Kasumi-1 (cell line): Measurements from ENCODE around the gene NLRX1.
"Not testable (repeated sequence)": the region's sequence is repeated elsewhere in the genome, so short reads cannot be mapped to it uniquely, and the experiment has no call there.

Experiments
- DNase-seq, 2 experiments: peaks; one replicate each; lab custom pipeline; 2025; lab: John Stamatoyannopoulos, UW

NLRX1 gene

DNA sequence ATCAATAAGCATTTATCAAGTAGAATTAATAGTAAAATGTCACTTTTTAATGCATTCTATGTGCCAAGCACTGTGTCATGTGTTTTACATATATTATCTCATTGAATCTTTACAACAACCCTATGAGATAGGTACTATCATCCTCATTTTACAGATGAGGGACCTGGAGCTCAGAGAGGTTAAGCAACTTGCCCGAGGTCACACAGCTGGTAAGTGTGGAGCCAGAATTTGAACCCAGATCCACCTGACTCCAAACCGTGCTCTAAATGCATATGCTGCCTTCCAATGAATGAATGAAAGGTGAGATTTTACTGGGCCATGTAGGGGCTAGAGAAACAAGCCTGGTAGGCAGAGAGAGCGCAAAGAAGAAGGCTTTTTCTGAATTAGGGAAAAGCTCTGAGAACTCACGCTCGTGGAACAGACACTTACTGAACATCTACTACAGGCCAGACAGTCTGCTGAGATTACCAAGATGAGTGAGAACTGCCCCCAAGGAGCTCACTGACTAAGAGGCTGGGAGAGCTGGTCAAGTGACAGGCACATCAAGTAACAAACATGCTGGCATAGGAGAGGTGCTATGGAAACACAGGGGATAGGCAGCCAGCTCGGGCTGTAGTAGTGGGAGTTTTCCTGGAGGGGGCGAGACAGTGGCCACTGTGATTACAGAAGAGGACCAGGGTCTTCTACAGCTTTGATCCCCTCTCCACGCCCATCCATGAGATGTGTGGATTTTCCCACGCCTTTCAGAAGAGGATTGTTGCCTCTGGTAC is 15.3 kb upstream of the NLRX1 start:
- DNase-seq = peak in 1 of 2 experiments; percentile 12

DNA sequence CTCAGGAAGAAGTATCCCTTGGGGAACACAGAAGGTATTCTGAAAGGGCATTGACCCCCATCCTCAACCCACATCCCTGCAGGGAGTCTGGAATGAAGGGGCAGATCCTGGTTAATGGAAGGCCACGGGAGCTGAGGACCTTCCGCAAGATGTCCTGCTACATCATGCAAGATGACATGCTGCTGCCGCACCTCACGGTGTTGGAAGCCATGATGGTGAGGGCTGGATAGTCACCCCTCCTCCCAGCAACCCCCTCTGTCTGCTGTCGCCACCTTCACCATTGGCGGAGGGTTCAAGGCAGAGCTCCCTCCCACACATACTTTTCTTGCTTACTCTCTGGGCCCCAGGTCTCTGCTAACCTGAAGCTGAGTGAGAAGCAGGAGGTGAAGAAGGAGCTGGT is 14.3 kb upstream of the NLRX1 start:
- DNase-seq = no peak

DNA sequence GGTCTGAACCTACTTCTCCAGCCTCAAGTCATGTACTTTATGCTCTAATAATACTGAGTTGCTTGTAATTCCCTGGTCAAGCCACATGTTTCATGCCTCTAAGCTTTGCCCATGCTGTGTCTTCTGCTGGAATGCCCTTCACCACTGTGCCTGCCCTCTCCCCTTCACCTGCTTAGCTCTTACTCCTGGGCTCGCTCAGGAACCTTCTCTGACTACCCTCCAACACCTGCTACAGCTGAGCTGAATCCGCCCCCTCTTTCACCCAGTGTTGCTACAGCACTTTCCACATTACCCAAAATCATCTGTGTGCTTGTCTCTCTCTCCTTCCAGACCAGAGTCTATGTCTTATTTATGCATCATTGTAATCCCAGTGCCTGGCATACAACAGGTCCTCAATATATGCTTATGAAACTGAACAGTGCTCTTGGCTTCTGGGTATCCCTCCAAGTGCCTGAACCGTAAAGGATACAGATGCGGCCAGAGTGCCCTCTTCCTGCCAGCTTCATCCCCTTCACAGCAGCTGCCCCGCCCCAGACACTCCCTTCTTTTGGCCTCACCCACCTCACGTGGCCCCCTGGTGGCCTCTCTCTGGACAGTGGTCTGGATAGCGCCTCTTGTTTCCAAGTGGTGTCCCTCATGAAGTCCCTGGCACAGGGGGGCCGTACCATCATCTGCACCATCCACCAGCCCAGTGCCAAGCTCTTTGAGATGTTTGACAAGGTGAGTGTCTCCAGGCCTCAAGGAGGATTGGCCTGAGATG is 12.6 kb upstream of the NLRX1 start:
- DNase-seq = no peak

DNA sequence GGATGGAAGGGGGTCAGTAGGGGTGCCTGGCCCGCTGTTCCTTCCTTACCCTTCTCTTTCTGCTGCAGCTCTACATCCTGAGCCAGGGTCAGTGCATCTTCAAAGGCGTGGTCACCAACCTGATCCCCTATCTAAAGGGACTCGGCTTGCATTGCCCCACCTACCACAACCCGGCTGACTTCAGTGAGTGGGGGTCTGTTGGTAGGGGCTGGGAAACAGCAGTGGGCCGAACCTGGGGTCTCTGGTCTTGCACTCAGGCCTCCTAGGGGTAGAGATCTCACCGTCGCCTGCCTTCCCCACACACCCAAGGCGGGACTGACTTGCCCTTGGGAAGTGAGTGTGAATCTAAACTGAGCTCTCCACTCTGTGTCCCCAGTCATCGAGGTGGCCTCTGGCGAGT is 12.0 kb upstream of the NLRX1 start:
- no peak for DNase-seq

DNA sequence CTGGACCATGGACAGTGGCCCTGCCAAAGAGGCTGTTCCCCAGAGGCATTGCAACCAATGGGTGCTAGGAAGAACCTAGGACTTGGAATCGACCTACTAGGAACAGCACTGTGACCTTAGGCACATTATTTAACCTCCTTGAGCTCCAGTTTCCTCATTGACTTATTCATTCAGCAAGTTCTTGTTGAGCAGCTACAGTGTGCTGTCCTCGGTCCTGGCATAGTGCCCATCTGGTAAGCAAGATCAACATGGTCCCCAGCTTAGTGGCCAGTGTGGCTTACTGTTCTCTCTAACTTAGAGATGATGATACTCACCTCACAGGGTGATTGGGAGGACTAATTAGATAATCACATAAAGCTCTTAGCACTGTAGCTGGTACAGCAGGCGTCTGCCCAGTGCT is 11.5 kb upstream of the NLRX1 start:
- DNase-seq = no peak

DNA sequence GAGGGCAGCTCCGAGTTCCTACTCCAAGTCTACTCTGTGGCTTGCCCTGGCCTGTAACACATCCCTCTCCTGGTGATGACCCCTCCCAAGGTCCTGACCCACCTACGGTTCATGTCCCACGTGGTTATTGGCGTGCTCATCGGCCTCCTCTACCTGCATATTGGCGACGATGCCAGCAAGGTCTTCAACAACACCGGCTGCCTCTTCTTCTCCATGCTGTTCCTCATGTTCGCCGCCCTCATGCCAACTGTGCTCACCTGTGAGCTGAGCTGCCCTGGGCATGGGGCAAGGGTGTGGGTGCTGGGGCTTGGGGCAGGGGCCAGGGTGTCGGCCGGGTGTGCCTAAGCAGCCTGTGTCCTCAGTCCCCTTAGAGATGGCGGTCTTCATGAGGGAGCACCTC is 10.1 kb upstream of the NLRX1 start:
- DNase-seq = no peak

DNA sequence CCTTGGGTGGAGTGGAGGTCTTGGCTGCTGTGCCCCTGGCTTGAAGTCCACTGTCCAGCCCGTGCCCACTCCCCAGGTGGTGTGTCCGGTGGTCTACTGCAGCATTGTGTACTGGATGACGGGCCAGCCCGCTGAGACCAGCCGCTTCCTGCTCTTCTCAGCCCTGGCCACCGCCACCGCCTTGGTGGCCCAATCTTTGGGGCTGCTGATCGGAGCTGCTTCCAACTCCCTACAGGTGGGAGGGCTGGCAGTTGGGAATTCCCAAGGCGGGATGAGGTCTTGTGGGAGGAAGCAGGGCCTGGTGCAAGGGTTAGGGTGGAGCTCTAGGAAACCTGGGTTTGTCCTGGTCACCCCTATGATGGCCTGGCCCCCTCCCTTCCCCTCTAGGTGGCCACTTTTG is 8.4 kb upstream of the NLRX1 start:
- DNase-seq = no peak

DNA sequence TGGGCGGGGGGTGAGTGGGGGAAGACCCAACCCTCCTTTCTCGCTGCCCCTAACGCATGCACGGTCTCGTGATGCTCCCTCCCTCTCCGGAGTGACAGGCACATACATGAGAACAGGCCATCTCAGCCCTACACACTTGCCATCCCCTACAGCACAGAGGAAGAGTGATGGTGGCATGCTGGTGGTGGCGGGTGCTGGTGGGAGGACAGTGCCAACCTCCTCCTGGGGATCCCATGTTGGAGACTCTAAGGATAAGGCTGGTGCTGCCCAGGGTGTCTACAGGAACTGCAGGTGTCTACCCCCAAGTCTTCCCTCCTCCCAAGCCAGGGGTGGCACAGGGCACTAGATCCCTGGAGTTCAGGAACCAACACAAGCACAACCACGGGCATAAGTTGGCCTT is 6.7 kb upstream of the NLRX1 start:
- DNase-seq = no peak

DNA sequence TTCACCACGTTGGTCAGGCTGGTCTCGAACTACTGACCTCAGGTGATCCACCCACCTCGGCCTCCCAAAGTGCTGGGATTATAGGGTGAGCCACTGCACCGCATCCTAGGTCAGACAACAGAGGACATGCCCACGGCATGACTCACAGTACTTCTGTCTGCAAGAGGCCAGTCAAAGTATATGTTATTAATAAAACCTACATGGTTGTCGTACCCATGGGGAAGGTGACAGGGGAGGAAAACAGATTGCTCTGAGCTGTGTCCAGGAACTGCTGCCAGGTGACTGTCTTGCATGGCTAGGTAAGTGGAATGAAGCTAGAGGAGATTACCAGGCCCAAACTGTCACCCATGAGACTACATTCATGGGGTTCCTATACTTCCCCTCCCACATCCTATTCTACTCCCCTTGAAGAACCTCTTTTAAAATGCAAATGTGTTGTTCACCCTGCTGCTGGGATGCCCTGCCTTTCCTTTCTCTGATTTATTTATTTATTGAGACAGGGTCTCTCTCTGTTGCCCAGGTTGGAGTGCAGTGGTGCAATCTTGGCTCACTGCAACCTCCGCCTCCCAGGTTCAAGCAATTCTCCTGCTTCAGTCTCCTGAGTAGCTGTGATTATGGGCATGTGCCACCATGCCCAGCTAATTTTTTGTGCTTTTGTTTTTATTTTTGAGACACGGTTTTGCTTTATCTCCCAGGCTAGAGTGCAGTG is 2.0 kb upstream of the NLRX1 start:
- no peak for DNase-seq

DNA sequence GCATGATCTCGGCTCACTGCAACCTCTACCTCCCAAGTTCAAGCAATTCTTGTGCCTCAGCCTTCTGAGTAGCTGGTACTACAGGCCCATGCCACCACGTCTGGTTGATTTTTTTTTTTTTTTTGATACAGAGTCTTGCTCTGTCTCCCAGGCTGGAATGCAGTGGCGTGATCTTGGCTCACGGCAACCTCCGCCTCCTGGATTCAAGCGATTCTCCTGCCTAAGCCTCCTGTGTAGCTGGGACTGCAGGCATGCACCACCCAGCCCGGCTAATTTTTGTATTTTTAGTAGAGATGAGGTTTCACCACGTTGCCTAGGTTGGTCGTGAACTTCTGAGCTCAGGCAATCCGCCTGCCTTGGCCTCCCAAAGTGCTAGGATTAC is 1.5 kb upstream of the NLRX1 start:
- not testable (repeated sequence) for DNase-seq

DNA sequence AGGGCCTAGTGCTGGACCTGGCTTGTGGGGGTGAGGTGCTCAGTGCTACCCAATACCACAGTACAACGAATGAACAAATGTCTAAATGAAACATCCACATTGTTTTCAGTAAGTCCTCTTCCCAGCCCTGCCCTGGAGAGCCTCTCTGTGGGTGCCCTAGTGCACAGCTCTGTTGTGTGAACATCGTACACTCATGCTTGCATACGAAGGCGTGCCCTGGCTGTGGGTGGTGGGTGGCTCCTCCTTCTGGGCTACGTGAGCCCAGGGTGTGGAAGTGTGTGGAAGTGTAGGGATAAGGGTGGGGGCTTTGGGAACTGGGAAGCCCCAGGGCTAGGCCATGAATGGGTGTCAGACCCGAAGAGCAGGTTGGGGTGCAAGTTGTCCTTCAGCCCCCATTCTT is 592 bp upstream of the NLRX1 start:
- DNase-seq = no peak

DNA sequence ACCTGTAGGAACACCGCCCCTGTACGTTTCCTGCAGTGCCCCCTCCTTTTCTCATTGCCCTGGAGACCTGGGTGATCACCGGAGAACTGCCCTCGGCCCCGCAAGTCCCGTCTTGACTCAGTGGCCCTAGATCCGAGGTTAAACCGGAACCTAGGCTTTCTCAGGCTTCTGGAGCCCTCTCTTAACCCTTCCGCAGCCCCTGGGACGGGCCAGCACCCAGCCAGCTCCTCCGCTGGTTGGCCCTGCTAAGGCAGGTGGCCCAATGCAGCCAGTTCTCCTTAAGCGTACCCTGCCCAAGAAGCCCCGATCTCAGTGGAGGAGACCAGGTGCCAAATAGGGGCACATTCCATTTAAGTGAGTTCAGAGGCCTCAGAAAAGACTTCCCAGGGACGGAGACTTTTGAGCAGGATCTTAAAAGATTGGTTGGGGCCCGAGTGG is 776 bp downstream of the NLRX1 start:
- peak; percentile 29 to 38 for DNase-seq

DNA sequence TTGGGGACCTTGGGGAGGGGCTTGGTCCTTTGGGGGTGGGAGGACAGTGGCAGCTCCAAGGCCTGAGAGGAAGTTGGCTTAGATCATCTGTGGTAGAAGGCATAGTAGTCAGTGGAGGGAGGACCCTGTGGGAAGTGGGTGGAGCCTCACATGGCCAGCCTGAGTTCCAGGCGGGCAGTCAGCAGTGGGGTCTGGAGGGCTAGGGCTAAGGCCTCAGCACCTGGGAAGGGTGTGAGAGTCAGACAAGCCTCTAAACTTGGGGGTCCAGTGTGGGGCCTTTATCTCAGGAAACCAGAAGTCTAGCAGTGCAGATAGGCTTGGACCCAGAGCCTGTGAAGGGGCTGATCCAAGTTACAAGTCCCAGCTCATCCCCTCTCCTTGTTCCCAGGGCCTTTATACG is 4.0 kb downstream of the NLRX1 start:
- peak; percentile 75 to 84 for DNase-seq

DNA sequence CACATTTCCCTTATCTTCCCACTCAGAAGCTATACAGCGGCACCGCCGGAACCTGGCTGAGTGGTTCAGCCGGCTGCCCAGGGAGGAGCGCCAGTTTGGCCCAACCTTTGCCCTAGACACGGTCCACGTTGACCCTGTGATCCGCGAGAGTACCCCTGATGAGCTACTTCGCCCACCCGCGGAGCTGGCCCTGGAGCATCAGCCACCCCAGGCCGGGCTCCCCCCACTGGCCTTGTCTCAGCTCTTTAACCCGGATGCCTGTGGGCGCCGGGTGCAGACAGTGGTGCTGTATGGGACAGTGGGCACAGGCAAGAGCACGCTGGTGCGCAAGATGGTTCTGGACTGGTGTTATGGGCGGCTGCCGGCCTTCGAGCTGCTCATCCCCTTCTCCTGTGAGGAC is 4.9 kb downstream of the NLRX1 start:
- no peak for DNase-seq

DNA sequence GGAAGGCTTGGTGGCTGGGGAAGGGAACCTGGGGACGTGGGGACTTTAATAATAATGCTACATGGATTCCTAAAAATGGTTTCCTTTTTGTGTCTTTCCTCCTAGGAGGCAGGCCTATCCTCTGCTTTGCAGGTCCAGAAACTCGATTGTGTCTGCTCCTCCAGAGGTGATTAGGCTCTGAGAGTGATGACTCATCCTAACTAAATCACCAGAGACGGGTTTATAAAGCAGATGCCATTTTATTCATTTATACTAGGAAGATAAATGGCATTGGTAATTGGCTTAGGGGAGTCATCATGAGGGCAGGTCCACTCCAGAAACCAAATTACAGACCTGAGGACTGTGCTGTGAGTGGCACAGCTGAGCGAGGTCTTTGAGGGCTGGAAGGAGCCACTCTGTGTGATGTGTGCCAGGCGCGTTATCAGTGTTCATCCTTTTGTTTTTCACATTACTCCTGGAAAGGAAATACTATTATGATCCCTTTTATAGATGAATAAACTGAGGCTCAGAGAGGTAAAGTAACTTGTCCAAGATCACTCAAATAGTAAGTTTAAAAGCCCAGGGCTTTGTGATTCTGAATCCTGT is 7.1 kb downstream of the NLRX1 start:
- no peak for DNase-seq

DNA sequence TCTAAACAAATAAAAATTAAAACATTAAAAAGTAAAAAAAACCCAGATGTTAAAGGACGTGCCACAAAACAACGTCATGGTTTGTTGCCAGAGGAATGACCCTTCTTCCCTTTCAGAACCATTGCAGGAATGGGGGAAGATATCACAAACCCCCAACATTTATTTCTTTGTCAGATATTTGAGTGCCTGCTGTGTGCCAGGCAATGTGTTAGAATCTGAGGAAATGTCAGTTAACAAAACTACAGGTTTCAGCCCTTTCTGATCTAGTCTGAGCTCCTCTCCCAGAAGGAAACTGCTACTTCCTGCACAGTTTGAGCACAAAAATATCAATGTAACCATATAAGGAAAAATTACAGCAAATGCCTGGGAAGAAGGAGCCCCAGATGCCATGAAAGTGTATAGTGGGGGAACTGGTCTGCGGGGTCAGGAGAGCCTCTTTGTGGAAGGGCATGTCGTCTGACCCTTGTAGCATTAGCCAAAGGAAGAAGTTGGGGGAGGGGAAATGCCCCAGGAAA is 9.7 kb downstream of the NLRX1 start:
- DNase-seq = peak; percentile 65 to 73

DNA sequence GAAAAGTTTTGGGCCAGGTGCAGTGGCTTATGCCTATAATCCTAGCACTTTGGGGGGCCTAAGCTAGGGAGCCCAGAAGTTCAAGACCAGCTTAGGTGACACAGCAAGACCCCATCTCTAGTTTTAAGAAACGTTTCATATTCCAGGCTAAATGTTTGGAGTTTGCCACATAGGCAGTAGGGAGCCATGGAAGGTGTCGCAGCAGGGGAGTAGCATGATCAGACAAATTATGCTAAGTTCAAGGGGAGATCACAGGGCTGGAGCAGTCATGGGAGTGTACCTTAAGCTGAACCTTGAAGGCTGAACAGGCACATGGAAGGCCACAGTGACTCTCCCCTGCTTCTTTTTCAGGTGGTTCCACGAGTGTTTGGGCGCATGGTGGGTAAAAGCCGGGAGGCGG is 10.8 kb downstream of the NLRX1 start:
- DNase-seq = no peak

DNA sequence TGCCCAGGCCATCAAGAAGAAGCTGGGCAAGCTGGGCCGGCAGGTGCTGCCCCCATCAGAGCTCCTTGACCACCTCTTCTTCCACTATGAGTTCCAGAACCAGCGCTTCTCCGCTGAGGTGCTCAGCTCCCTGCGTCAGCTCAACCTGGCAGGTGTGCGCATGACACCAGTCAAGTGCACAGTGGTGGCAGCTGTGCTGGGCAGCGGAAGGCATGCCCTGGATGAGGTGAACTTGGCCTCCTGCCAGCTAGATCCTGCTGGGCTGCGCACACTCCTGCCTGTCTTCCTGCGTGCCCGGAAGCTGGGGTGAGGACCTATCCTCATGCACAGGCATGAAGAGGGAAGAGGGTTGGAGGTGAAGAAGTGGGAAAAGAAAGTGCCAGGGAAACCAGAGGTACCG is 11.5 kb downstream of the NLRX1 start:
- DNase-seq = no peak

DNA sequence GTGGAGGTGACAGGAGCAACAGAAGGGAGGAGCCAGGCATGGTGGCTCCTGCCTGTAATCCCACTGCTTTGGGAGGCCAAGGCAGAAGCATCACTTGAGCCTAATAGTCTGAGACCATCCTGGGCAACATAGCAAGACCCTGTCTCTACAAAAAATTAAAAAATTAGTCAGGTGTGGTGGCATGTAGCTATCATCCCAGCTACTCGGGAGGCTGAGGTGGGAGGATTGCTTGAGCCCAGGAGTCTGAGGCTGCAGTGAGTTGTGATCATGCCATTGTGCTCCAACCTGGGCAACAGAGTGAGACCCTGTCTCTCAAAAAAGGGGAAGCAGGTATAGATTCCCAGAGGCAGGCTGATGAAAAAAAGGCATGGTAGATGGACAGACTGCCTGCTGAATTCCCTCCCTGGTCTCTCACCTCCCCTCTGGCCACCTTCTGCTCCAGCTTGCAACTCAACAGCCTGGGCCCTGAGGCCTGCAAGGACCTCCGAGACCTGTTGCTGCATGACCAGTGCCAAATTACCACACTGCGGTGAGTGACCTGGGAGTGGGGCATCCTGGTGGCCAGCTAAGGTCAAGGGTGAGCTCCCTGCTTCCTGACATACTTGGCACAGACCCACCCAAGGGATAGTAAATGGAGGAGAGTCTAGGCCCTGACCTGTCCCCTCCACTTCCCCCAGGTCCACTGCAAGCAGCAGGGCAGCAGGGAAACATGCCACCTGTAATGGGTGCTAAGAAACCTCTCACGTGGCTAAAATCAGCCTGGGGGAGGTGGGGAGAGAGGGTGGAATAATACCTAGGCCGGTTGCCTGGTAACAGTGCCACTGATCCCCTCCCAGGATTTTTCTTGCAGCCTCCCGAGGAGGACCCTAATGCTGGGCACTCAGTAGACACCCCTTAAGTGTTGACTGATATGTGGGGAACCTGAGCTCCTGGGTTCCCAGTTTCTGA is 12.5 kb downstream of the NLRX1 start:
- no peak for DNase-seq

DNA sequence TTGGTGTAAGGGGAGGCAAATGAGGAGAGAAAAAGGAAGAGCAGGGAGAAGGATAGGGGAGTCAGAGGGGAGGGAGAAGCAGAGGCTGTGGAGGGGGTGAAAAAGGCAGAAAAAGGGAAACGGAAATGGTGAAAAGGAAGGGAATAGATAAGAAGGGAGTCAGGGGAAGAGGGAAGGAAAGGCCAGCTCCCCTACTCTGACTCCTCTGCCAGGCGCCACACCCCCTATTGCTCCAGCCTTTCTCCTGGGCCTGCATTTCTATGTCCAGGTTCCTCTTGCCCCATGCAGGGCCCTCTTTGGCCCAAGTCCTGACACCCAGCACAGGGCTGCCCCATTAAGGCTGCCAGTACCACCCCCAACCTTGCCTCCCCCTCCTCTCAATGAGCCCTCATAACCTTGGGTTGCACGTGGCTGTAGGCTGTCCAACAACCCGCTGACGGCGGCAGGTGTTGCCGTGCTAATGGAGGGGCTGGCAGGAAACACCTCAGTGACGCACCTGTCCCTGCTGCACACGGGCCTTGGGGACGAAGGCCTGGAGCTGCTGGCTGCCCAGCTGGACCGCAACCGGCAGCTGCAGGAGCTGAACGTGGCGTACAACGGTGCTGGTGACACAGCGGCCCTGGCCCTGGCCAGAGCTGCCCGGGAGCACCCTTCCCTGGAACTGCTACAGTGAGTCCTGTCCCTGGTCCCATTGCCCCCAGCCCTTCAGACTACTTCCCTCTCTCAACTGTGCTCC is 13.3 kb downstream of the NLRX1 start:
- peak; percentile 54 to 70 for DNase-seq
